HG03139 (cell line): ENCODE data around the gene CYGB.
A peak's percentile ranks its signal among the peaks of the same experiment; 100 is the strongest.

Experiments
- ATAC-seq: cut with Tn5 transposase; IDR thresholded peaks from one replicate; pipeline ENCODE4 v1.9.1; 2021; ENCODE audit not compliant: unreplicated experiment

CYGB gene

GRCh38 chr17:76501827-76502307 lies 35.6 kb downstream of the CYGB start:
- no peak for ATAC-seq

DNA sequence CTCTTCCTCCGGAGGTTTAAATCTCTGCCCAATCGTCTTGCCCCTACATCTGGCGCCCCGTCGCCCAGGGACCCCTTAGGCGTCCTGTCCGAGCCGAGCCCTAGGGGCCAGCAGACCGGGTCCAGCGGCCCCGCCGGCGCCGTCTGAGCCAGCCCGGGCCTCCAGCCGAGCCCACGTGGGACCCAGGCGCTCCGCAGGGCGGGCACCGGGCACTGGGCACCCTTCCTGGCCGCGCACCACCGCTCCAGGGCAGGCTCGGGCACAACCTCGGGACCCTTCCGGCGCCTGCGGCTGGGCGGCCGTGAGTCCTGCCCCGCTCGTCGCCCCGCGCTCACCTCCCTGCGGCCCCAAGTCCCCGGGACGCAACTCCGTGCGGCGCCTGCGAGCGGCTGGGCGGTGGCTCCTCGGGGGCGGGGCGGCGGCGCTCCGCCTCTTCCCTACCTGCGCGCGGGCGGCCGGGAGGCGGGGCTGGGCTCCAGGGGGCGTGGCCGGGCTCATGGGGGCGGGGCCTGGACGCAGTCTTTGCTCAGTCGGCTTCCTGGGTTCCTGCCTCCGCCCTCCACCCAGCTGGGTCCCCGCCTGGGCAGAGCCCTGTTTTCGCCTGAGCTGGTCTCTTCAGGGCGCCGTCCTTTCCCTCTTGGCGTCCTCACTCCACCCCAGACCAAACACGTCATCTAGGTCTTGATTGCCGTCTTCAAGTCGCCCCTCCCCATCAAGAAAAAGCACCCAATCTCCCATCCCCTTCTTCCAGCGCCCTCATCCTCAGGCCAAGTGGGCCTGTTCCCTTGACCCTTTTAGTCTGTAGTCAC lies 36.3 kb downstream of the CYGB start, which contains the start of gene RHBDF2:
Gene RHBDF2 (minus strand): TSS at position 406 of the 809 bp plus-strand sequence. CDS start 19,899 bp downstream, outside the sequence.
- peak; percentile 59 for ATAC-seq

DNA sequence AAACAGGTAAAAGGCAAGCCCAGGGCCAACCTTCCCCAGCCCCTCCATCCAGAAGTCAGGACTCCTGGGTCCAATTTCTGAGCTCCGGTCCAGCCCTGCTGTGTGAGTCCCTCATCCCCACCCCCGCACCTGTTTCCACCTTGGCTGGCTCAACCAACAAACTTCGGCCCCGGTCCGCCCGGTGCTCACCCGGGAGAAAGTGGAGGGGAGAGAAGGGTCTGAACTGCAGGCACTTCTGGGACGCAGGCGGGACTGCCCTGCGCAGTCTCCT lies 36.8 kb downstream of the CYGB start:
- ATAC-seq, result no peak

DNA sequence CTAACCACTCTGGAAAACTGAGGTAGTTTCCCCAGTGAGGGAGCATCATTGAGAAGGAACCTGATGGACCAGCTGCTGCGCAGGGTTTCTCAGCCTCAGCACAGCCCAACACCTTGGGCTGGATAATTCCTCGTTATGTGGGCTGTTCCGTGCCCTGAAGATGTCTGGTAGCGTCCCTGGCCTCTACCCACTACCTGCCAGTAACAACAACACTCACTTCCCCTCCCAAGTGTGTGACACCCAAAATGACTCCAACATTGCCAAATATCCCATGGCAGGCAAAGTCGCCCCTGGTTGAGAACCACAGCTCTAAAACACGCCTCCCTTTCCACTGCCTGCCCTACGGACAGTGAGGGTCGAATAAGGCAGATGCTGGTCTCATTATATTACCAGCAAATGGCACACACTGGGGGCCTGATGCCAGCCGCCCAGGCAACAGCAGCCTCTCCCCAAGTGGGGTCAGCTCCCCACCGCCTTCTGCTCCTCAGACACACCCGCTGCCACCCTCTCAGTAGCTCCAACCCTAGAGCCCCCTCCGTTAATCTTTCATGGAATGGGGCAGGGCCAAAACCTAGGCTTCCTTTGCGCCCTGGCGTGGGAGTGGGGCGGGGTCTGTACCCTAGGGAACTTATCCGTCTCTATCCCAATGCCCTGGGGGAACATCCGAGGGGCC lies 37.3 kb downstream of the CYGB start:
- no peak for ATAC-seq

DNA sequence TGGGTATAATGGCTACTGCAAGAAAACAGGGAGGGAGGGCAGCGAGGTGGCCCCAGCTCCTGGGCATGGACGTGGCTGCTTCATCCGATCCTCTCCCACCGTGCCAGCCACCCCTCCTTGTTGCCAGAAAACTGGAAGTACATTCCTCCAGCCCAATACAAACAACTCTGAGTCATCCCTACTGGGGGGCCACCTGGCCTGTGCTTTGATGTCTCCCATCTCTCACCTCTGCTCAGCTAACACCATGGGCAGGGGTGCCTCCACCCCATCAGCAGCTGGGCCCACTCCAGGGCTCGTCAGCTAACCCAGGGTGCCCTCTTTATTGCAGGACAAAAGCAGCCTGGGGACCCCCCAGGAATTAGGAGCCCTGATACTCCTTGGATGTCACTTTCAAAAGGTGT lies 38.2 kb downstream of the CYGB start:
- ATAC-seq, result no peak

GRCh38 chr17:76498876-76499251 lies 38.6 kb downstream of the CYGB start:
- ATAC-seq, result no peak

GRCh38 chr17:76497979-76498875 lies 39.3 kb downstream of the CYGB start:
- ATAC-seq, result no peak

DNA sequence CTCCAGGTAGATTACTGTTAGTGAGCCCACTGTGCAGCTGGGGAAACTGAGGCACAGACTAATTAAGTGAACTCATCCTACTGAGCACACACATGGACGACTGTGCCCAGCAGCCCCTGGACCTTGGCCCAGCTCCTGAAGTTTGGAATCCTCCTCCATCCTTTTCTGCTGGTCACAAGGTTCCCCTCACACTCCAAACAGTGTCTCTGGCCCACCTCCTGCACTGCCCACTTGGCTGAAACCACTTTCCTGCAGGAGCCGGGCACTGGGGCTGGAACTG lies 39.9 kb downstream of the CYGB start:
- no peak for ATAC-seq

GRCh38 chr17:76496464-76496863 lies 41.0 kb downstream of the CYGB start:
- ATAC-seq, result no peak

GRCh38 chr17:76495663-76496400 lies 41.7 kb downstream of the CYGB start:
- ATAC-seq, result no peak

DNA sequence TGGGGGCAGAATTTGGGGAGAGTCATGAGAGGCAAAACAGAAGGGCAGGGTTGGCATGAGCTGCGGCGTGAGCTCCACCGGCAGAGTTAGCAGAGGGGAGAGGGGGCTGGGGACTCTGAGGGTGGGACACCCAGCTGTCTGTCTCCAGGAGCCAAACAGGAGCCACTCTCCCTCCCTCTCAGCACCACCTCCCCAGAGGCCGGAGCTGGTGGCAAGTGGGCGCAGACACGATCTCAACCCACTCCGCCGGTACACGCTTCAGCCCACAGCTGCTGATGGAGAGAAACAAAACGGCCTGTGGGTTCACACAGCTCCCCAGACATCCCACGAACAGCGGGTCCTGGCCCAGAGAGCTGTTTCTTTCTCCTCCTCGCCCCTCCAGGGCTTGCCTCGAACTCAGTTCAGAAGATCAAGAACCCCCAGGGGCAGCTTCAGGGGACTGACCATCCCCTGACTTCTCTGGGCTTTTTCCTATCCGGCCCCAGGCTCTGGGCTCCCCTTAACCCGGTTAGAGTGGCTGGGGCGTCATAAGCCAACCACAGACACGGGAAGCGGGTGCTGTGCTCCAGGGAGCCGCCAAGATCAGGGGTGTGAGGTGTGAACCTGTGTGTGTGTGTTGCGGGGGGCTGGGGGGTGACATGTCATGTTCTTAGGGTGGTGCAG lies 43.9 kb downstream of the CYGB start:
- no peak for ATAC-seq

- no peak for ATAC-seq
Measured at GRCh38 chr17:76492989-76493501, 44.5 kb downstream of the CYGB start.

DNA sequence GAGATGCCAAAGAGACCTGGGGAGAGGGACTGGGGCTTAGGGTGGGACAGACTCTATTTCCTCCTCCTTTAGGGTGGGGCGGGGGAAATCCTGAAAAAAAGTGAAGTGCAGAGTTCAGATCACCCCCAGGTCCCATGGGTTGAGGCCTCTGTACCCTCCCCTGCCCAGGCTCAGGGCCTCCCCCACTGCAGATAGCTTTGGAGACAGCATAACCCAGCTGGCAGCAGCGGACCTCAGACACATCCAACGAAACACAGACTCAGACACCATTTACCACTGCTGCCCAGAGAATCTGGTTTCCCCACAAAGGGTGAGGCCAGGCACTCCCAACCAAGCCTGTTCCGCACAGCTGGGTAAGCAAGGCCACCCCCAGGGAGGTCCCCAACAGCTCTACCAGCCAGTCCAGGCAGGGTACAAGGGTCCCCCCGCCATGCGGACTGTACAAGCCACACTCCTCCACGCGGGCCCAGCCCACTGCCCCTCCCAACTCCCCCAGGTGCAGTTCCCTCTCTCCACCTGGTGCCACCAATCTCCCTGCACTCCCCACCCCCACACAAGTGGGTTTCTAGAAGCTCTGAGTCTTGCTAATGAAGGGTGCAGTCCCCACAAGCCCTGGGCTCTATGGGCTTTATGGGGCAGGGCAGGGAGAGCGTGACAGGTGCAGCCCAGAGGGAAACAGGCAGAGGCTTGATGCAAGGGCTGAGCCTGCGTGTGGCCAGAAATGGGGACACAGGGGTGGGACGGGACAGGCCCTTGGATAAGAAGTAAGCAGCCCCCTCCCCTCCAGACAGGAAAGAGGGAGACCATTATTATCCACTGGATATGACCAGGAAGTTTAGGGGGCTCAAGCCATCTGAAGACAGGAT lies 45.2 kb downstream of the CYGB start:
- ATAC-seq, result no peak

DNA sequence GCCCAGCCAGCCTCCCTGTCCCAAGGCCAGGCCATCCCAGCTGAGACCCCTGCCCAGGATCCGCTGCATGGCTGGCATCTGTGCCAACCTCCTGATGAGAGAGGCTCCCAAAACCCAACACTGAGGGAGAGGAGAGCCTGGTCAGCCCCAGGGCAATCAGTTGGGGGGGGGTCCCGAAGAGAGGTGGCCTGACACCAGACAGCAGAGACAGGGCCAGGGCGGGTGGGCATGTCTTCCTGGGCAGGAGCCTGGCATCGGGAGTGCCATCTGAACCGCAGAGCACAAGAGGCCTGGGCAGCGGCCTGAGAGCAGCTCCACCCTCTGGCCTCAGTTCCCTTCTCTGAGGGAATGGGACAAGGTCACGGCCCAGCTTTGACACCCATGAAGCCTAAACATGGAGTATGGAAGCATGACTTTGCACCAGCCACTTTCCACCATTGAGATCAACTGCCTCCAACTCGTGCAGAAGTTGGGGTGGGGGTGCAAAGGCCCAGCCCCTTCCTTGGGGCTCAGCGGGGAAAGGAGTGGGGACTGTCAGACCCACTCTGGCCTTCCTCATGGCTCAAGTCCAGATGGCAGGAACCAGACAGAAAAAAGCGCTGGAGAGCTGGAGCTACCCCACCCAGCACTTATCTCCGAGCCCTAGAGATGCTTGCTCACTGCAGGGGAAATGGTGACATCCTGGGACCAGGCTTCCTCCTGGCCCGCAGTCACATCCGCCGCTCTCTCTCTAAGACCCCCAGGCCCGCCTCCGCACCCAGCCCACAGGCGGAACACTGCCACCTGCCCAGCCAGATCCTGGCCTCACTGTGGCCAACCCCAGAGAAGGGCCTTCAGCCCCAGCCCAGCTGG lies 46.0 kb downstream of the CYGB start:
- ATAC-seq, result no peak

DNA sequence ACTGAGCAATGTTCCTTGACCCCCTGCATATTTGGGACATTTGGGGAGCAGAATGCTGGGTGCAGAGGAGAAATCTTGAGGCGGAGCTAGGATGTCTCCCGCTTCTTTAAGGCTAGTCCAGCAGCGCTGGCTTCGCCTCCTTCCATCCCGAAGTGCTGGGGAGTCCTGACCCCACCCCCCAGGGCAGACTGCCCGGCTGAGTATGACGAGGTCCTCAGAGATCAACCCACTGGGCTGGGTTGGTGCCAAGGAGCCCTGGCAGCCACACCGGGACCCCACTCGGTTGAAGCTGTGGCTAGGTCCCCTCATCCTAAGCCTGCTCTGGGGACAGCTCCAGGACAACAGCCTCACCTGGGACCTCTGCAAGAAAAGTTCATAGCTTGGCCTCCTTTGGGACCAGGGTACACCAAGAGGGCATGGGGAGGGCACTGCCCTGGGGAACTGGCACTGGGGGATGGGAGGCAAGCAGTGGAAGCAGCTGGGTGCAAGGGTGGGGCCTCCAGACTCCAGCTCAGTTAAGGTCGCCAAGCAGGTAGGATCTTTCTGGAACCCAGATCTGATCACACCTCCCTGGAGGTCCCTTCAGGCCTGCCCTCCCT lies 47.3 kb downstream of the CYGB start:
- ATAC-seq, result no peak

DNA sequence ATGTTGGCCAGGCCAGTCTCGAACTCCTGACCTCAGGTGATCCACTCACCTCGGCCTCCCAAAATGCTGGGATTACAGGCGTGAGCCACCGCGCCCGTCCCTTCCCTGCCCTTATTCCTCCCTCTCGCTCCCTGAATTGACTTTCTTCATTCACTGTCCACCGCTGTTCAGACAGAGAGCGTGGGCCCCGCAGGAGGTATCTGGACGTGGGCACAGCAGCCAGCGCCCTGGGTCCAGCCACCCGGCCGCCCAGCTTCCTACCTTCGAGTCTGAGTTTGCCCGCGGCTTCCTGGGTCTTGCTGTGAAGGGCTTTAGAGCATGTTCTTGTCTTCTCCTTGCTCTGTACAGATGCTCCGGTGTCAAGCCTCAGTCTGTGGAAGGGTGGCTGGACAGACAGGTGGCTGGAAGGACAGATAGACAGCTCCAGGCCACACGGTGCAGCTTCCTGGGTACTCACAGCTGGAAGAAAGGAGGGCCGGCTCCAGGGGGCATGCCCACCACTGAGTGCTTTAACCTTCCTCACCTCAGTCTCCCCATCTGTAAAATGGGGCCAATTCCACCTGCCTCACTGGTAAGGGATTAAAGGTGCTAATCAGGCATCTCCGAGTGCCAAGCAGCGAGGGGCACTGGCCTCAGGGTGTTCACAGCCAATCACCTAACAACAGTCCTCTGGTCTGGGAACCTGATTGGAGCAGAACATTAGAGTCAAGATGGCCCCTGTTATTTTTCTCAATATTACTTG lies 49.9 kb downstream of the CYGB start:
- no peak for ATAC-seq

GRCh38 chr17:76485569-76485968 lies 51.9 kb downstream of the CYGB start:
- ATAC-seq, result no peak
